Mesothelial cell of epicardium (in vitro differentiated cells): Measurements from ENCODE around the gene BLOC1S4. TPM values are rescaled to one million over a fixed set of nuclear protein-coding genes. Genes with fewer than 3 reads are reported as not detected.
"Not testable (repeated sequence)": the region's sequence is repeated elsewhere in the genome, so short reads cannot be mapped to it uniquely, and the experiment has no call there.

Source experiments
- DNase-seq, 2 experiments: peaks; one replicate each; pipeline ENCODE4 v3.0.0; 2021; ENCODE audit warnings: low spot score in 2 of 2; ENCODE audit not compliant: unreplicated experiment in 2 of 2
- H3K27ac Mint-ChIP-seq: 2 replicates; pipeline ENCODE4 v1.8.0; 2021; ENCODE audit warnings: mixed read lengths
- H3K27me3 Mint-ChIP-seq: 2 replicates; pipeline ENCODE4 v1.8.0; 2021; ENCODE audit warnings: low read depth, mixed read lengths
- H3K36me3 Mint-ChIP-seq: 2 replicates; pipeline ENCODE4 v1.8.0; 2021; ENCODE audit warnings: mixed read lengths
- H3K4me1 Mint-ChIP-seq: 2 replicates; pipeline ENCODE4 v1.8.0; 2021; ENCODE audit warnings: mixed read lengths
- H3K4me3 Mint-ChIP-seq: 2 replicates; pipeline ENCODE4 v1.8.0; 2021; ENCODE audit warnings: mild to moderate bottlenecking, moderate library complexity, mixed read lengths
- H3K9me3 Mint-ChIP-seq: 2 replicates; pipeline ENCODE4 v1.8.0; 2021; ENCODE audit warnings: mixed read lengths
- CTCF ChIP-seq: fragments of 200-600 bp; sonication (generic); IDR thresholded peaks from one replicate; pipeline ENCODE4 v1.5.0; 2021; ENCODE audit warnings: antibody characterized with exemption; ENCODE audit not compliant: unreplicated experiment
- total RNA-seq: library from RNA; stranded (reverse); gene quantifications from 3 replicates; pipeline ENCODE4 v1.2.1, GENCODE V29; 2021

BLOC1S4 gene
- 17.0 to 18.1 TPM (median 18.0 TPM) in 3 replicates for total RNA-seq

GRCh38 chr4:6716018-6716911, at the start of gene BLOC1S4:
Gene BLOC1S4, plus strand, starts transcription at chr4:6716174. Its CDS starts 36 bp downstream, at chr4:6716210.
- H3K27me3 Mint-ChIP-seq = peaks cover 6% of the 10 kb centered on the region
- peak within 1 kb of the TSS; percentile 92 for H3K4me3 Mint-ChIP-seq
- H3K9me3 Mint-ChIP-seq = no peaks in the 10 kb centered on the region
- no peak for TF ChIP-seq CTCF
- H3K36me3 Mint-ChIP-seq = no peaks in the 10 kb centered on the region
- H3K27ac Mint-ChIP-seq = peak within 1 kb of the TSS; percentile 97
- peak; percentile 87 to 90 for DNase-seq
- peaks cover 28% of the 10 kb centered on the region for H3K4me1 Mint-ChIP-seq

GRCh38 chr4:6668391-6668790, 47.6 kb upstream of the BLOC1S4 start:
- H3K4me3 Mint-ChIP-seq = no peak overlapping the region
- no peaks in the 10 kb centered on the region for H3K27me3 Mint-ChIP-seq
- no peak for DNase-seq
- peaks cover 3% of the 10 kb centered on the region for H3K4me1 Mint-ChIP-seq
- no peak for TF ChIP-seq CTCF
- peaks cover 20% of the 10 kb centered on the region for H3K36me3 Mint-ChIP-seq
- H3K27ac Mint-ChIP-seq = no peak overlapping the region
- no peaks in the 10 kb centered on the region for H3K9me3 Mint-ChIP-seq

GRCh38 chr4:6671648-6672047, 44.3 kb upstream of the BLOC1S4 start:
- TF ChIP-seq CTCF = no peak
- Mint-ChIP-seq H3K9me3 (no peaks in the 10 kb centered on the region), H3K4me1 (peaks cover 30% of the 10 kb centered on the region), H3K27ac (no peak overlapping the region), H3K36me3 (peaks cover 20% of the 10 kb centered on the region), H3K27me3 (no peaks in the 10 kb centered on the region), H3K4me3 (no peak overlapping the region)
- DNase-seq = no peak

GRCh38 chr4:6672131-6672530, 43.8 kb upstream of the BLOC1S4 start:
- Mint-ChIP-seq H3K36me3 (peaks cover 20% of the 10 kb centered on the region), H3K9me3 (no peaks in the 10 kb centered on the region), H3K4me1 (peaks cover 34% of the 10 kb centered on the region), H3K4me3 (no peak overlapping the region), H3K27me3 (no peaks in the 10 kb centered on the region), H3K27ac (no peak overlapping the region)
- no peak for TF ChIP-seq CTCF
- no peak for DNase-seq

- not testable (repeated sequence) for H3K27ac Mint-ChIP-seq, H3K4me3 Mint-ChIP-seq, H3K9me3 Mint-ChIP-seq, H3K27me3 Mint-ChIP-seq, DNase-seq
- Mint-ChIP-seq H3K4me1 (peaks cover 37% of the 10 kb centered on the region), H3K36me3 (peaks cover 23% of the 10 kb centered on the region)
These were observed 43.3 kb upstream of the BLOC1S4 start for GRCh38 chr4:6672541-6673190.

- not testable (repeated sequence) for H3K27me3 Mint-ChIP-seq, DNase-seq, H3K9me3 Mint-ChIP-seq
- Mint-ChIP-seq H3K4me3 (peak overlapping the region; percentile 78), H3K36me3 (peaks cover 22% of the 10 kb centered on the region), H3K27ac (peak overlapping the region; percentile 96), H3K4me1 (peaks cover 37% of the 10 kb centered on the region)
These were observed 42.7 kb upstream of the BLOC1S4 start for GRCh38 chr4:6673191-6673659.
